Activated naive CD8-positive, alpha-beta T cell treated with anti-CD3 and anti-CD28 coated beads for 36 hours (primary cell): ENCODE measurements around the gene SPAG17. TPM values are rescaled to one million over a fixed set of nuclear protein-coding genes. Genes with fewer than 3 reads are reported as not detected.

Experiments
- DNase-seq: peaks from one replicate; pipeline ENCODE4 v3.0.0; 2021
- H3K27ac Mint-ChIP-seq: one replicate; pipeline ENCODE4 v1.8.0; 2022; ENCODE audit warnings: mild to moderate bottlenecking, moderate library complexity, mixed read lengths
- H3K27me3 Mint-ChIP-seq: one replicate; pipeline ENCODE4 v1.8.0; 2022; ENCODE audit warnings: mild to moderate bottlenecking, mixed read lengths
- H3K36me3 Mint-ChIP-seq: one replicate; pipeline ENCODE4 v1.8.0; 2021; ENCODE audit warnings: mild to moderate bottlenecking, mixed read lengths
- H3K4me1 Mint-ChIP-seq: one replicate; pipeline ENCODE4 v1.8.0; 2021; ENCODE audit warnings: mixed read lengths
- H3K4me3 Mint-ChIP-seq: one replicate; pipeline ENCODE4 v1.8.0; 2022; ENCODE audit warnings: mild to moderate bottlenecking, moderate library complexity, mixed read lengths
- H3K9me3 Mint-ChIP-seq: one replicate; pipeline ENCODE4 v1.8.0; 2022; ENCODE audit warnings: mixed read lengths
- total RNA-seq, 2 experiments: library from RNA; stranded (reverse); gene quantifications; one replicate each; pipeline ENCODE4 v1.2.3, GENCODE V29; 2021

Gene SPAG17
- total RNA-seq, 2 experiments from 2014 or later, result not detected

DNA sequence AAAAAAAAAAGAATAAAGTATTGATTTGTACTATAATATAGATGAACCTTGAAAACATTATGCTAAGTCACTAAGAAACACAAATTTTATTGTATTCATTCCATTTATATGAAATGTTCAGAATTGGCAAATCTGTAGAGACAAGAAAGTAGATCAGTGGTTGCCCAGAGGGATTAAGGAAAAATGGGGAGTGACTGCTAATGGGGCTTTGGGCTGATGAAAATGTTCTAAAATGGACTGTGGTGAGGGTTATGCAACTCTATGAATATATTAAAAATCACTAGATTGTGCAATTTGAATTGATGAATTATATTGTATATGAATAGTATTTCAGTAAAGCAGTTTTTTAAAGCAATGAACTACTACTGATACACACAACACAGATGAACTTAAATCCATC, 265.7 kb downstream of the SPAG17 start:
- Mint-ChIP-seq H3K27ac (no peak overlapping the region), H3K4me3 (no peak overlapping the region), H3K4me1 (peaks cover 3% of the 10 kb centered on the region), H3K9me3 (no peaks in the 10 kb centered on the region), H3K27me3 (no peaks in the 10 kb centered on the region), H3K36me3 (peaks cover 23% of the 10 kb centered on the region)
- no peak for DNase-seq

DNA sequence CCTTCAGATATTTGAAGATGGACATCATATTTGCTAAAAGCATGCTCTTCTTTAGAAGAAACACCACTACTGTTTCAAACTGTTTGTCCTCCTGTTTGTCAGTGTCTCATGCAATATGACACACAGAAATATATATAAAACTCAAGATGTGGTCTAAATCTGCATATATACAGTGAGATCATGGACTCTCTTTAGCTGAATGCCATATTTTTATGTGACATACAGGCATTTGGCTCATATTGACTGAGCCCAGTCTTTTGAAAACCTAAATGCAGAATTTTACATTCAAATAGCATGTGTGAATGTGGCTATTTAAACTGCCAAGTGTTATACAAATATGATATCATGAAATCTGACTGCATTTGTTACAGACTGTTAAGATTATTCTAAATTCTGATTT, 274.0 kb downstream of the SPAG17 start:
- H3K36me3 Mint-ChIP-seq, result peaks cover 33% of the 10 kb centered on the region
- H3K4me3 Mint-ChIP-seq, result no peak overlapping the region
- peaks cover 3% of the 10 kb centered on the region for H3K4me1 Mint-ChIP-seq
- no peak for DNase-seq
- H3K27me3 Mint-ChIP-seq, result no peaks in the 10 kb centered on the region
- no peaks in the 10 kb centered on the region for H3K9me3 Mint-ChIP-seq
- H3K27ac Mint-ChIP-seq, result no peak overlapping the region

DNA sequence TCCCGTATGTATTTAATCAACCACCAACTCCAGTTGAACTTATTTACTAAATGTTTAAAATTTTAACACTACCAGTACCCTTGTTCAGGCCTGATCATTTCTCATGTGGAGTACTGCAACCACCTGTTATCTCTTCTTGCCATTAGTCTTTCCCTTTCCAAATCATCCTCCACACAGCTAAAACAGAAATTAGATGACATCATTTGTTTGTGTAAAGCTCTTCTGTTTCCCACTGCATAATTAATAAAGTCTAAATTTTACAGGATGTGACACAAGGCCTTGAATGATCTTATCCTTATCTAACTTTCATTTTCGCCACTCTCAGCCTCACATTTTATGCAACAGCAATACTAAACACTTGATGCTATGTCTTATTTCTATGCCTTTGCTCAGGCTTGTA, 280.0 kb downstream of the SPAG17 start:
- no peak overlapping the region for H3K27ac Mint-ChIP-seq
- H3K4me1 Mint-ChIP-seq, result no peaks in the 10 kb centered on the region
- no peak for DNase-seq
- H3K36me3 Mint-ChIP-seq, result peaks cover 33% of the 10 kb centered on the region
- H3K27me3 Mint-ChIP-seq, result no peaks in the 10 kb centered on the region
- H3K9me3 Mint-ChIP-seq, result no peaks in the 10 kb centered on the region
- H3K4me3 Mint-ChIP-seq, result no peak overlapping the region

DNA sequence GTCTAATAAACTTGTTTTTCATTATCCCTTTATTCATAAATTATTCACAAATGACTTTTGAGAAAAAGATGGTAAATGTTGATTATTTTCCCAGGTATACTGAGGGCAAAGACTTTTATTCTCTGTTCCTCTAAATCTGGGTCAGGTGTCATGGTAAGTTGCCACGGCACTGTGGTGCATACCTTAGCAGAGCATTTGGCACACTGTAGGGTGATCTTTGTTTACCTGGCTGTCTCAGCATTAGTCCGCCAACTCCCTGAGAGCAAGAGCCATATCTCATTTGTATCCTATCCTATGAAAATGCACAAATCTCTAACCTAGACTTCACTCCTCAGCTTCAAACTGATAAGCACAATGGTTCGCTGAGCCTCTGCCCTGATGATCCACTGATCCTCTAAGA, 280.5 kb downstream of the SPAG17 start:
- Mint-ChIP-seq H3K4me1 (no peaks in the 10 kb centered on the region), H3K36me3 (peaks cover 33% of the 10 kb centered on the region), H3K4me3 (no peak overlapping the region), H3K9me3 (no peaks in the 10 kb centered on the region), H3K27ac (no peak overlapping the region), H3K27me3 (no peaks in the 10 kb centered on the region)
- DNase-seq, result no peak
